HG03565 (cell line): ENCODE data around the gene LMOD3.

Experiments used
- ATAC-seq: cut with Tn5 transposase; IDR thresholded peaks from one replicate; pipeline ENCODE4 v1.9.1; 2021; ENCODE audit warnings: mild to moderate bottlenecking, moderate library complexity; ENCODE audit not compliant: unreplicated experiment

The LMOD3 gene

DNA sequence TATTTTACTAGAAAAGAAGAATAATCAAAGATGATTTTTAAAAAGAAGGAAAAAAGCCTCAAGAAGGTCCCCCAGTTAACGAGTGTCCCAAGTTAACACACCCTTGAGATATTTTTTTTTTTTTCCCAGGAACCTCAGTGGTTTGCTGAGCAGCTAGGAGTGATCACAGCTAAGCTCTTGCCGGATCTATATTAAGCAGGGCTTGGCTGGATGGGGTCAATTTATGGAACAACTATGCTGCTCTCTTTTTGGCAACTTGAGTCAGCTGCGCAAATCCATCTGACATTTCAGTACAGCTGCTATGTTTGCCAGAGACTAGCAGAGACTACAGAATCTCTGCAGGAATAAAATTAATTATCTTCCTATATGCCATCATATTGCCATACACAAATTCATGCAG is at the start of gene LMOD3:
Gene LMOD3 (minus strand): TSS at position 193 of the 400 bp plus-strand sequence. CDS start 209 bp downstream, outside the sequence.
- ATAC-seq, result no peak

DNA sequence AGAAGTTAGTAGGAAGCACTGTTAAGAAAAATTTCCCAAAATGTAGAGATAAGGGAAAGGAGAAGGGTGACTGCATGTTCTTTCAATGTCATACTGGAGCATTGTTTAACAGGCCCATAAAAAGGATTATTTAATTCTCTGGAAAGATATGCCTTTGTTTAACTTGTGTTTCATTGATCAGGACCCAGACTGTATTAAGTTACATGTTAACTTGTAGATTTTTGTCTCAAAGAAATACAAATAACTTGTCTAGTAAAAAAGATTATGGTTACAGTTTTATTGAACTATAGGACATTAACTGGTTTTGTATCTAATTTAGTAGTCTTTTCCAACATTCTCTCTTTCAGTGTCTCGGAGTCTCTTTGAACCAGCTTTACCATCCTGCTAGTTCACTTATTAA is 49.7 kb upstream of the LMOD3 start:
- no peak for ATAC-seq

GRCh38 chr3:69166446-69166845 is 44.1 kb upstream of the LMOD3 start:
- no peak for ATAC-seq

DNA sequence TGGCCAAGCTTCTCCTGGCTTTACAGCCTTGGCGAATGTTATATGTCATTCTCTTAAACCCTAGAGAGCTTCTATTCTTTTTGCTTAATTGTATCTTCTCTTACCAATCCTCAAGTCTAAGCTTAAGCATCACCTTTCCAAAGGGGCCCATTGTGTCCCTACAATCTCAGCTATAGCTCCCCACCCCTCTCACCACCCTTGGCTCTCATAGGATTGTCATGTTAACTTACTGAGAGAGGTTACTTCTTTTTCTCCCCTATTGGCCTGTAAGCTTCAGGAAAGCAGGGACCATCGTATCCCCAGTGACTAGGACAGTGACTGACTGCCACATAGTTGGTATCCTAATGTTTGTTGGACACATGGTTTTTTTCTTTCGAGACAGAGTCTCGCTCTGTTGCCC is 43.3 kb upstream of the LMOD3 start:
- no peak for ATAC-seq

DNA sequence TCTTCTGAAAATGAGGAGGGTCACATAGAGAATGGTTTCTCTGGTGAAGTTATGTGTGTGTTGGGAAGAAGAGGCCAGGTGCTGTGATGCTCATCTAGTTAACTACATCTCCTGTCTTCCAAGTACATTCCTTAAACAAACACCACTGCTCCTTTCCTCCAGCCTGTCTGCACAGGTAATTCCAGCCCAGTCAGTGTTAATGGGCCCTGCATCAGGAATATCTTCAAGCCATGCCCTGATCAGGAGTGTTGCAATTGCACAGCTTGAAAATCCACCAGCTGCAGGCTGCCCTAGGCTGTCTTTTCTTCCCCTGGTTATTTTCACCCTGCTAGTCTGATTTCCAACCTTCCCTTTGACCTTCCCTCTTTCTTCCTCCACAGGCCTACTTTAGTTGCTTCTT is 41.9 kb upstream of the LMOD3 start:
- no peak for ATAC-seq

DNA sequence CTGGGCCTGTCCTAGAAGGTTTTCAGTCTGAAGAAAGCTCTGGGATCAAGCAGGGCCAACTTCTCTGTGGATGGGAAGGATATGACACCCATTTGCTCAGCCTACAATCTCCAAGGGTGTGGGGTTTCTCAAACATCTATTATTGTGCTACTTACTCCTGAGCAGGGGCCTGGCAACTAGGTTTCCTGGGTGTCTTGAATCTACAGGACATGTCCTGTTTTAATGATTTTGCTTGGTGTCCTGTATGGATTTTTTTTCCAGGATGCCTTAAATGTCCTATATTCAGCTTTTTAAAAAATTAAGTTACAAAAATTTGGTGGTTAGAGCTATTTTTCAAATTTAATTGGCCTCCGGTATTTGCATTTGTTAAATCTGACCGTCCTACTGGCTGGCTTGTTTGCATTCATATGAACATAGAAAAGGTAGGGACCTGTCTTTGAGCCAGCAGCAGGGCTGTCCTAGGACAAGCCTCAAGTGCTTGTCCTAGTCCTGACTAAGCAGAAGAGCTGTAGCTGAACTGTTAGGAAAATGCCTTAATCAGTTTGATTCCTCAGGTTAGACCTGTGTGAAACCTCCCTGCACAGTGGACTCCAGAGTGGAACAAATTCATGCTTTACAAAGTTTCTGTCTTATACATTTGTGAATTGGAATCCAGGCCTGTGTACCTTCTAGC is 40.0 kb upstream of the LMOD3 start:
- no peak for ATAC-seq

GRCh38 chr3:69161587-69162307 is 39.4 kb upstream of the LMOD3 start:
- peak; percentile 59 for ATAC-seq

GRCh38 chr3:69160525-69160924 is 38.1 kb upstream of the LMOD3 start:
- ATAC-seq, result no peak

DNA sequence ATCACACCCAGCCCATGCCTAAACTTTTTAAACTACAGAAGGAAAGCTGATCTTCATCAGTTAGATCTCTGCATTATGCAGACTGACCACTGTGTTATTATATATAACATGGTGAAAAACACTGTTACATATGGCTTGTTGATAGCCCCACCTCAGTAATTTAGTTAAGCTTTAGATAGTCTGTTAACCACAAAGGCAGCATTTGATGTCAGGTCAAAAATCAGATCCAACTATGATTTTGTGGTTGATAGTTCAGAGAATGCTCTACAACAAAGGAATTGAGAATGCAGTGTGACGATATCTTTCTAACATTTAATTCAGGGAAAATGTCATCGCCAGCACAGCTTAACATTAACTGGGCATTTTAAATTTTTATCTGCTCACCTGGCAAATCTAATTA is 37.7 kb upstream of the LMOD3 start:
- ATAC-seq, result no peak

DNA sequence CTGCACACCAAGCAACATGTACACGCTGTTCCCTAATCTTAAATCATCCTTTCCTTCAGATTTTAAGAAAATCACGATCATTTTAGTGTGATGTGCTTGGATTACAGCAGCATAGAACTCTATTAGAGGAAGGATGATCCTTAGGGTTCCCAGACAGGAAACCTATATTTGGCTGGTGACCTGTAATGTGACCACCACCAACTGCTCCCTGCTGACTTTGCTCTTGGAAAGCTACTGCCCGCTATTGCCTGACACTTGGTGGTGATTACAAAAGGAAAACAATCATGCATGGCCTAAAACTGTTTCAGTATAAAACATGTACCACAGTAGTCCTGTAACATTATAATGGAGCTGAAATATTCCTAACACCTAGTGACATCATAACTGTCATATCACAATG is 27.2 kb upstream of the LMOD3 start:
- no peak for ATAC-seq

DNA sequence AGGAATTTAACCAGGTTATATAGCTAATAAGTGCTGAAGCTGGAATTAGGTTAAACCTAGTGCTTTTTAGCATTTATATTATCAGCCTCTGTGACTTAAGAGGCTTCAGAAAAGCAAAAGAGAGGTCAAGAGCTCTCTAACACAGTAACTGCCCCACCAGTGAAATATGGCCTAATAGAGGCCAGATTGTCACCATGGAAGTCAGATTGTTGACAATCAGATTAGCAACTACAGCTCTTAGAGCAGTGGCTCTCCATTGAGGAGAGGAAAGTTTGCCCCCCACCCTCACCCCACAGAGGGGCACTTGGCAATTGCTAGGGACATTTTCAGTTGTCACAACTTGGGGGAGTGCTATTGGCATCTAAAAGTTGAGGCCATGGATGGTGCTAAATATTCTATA is 23.3 kb upstream of the LMOD3 start:
- ATAC-seq, result no peak

DNA sequence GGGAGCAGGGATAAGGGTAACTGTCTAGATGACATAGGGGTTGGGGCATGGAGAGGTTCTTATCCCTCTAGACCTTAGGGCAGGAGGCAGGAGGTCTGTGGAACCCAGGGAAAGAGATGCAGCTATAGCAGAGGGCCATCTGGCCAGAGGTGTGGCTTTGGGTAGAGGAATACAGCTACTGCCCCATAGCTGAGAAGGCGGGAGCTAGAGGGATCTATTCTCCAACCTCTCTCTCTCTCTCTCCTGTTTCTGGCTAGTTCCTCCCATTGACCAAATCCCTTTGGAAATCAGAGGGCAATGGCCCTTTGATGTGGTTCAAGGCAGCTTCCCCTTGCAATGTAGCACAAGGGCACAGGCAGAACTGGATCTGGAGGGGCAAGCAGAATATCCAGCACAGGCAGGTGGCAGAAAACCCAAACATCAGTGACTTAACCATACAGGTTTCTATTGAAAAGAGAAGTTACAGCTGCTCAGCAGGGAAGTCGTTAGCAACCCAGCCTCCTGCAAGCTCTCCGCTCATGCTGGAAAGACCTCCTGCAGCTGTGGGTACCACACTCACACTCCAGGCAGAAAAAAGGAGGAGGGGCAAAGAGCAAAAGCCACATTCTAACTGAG is 22.3 kb upstream of the LMOD3 start:
- no peak for ATAC-seq

DNA sequence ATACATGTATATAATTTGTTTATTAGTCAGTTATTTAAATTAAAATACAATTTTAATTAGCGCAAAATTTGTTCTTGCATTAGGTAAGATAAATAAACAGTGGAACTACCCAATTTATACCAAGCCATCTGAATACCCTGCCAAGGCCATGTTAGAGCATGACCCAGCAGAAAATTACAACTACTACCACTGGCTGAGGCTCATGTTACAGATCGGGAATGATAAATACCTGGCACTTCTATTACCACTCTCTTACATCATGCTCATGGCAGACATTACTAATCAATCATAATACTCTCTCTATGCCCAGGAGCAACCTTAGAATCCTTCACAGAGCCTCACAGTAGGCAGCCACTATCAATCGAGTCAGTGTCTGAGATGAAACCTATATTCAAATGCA is 21.2 kb upstream of the LMOD3 start:
- no peak for ATAC-seq

DNA sequence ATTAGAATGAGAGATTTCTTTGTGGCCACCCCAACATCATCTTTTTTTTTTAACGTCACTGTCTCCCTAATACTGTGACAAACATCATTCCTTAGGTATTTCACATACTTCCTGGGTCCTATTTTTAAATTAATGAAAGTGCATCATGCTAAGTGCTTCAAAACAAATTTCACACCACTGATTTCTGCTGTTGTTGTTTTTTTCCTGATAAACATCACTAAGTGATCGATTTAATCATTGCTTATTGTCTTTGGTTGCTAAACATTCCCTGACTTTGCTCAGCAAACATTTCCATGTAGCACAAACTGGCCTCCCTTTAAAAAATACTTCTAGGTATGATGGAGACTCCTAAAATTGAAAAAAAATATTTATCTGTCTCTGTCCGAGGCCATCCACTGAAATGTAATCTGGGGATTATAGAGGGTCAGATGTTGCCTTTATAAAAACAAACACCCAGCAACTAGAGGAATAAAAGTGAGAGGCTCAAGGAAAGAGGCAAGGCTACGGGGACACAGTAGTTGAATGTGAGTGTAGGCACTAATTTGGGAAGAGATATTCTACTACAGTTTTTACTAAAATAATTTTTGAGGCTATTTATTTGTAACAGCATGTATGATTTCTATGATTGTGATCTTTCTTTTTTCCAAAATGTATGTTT is 20.5 kb upstream of the LMOD3 start:
- no peak for ATAC-seq

DNA sequence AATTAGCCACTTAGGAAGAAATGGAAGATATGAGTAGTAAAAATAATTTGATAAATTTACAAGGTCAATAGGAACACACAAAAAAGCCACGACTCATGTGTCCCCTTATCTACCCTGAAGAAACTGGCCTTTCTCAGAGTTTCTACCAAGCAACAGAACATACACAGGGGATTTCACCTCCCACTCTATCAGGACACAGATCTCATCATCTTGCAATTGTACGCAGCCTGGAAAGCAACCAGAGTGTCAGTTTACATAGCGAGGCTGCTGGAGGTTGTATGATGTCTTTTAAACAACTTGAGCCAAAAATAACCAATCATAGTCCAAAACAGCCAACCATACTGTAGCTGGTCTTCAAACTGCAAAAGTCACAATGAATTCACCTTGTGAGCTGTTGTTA is 19.7 kb upstream of the LMOD3 start:
- ATAC-seq, result no peak

DNA sequence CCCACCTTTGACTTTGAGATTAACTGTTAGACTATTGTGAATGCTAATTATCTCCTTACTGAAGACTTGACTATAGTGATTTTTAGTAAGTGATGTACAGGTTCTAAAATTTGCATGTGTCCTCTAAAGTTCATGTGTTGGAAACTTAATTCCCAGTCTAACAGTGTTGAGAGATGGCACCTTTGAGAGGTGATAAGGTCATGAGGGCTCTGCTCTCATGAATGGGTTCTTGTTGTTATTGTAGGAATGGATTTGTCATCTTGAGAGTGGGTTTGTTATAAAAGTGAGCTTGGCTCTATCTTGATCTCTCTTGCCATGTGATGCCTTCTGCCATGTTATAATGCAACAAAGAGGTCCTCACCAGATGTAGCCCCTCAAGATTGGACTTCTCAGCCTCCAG is 18.9 kb upstream of the LMOD3 start:
- no peak for ATAC-seq

DNA sequence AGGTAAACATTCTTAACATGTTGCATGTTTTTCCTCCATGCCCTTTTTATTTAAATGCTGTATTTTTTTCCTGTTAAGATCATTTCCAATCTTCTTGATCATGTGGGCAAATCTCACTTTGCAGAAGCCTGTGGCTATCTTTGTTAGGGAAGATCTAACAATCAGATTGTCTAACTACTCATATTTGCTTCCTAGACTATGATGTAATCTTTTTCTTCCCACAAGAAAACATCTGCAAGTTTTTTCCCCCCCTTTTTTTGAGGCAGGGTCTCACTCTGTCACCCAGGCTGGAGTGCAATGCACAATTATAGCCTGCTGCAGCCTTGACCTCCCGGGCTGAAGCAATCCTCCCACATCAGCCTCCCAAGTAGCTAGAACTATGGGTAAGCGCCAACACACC is 15.0 kb upstream of the LMOD3 start:
- no peak for ATAC-seq

DNA sequence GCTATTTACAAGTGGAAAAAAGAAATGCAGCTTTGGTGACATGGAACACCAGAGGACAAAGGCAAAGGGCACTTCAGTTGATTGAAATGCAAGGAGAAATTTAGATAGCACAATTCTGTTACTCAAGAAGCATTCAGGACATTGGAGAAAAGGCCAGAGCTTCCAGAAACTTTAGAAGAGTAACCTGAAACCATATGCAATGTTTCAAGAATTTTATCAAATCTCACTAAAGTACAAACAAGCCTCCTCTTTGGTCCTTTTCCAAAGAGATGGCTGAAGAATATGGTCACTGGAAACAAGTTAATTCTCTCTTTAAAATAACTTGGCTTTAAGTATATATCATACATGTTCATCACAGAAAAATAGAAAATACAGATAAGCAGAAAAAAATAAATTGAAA is 14.6 kb upstream of the LMOD3 start:
- ATAC-seq, result no peak

DNA sequence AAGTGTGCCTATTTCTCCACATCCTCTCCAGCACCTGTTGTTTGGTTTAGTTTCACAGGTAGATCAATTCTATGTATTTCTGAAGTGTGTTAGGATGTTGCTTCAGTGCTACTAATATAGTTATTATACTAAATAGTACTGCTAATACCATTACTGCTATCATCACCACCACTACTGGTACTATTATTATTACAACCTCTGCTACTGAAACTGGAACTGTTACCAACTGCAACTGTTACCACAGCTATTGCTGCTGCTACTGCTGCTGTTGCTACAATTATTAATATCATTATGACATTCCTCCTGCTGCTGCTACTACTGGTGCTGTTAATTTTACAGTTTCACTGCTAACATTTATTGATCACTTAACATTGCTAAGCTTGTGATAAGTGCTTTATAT is 8.3 kb upstream of the LMOD3 start:
- peak; percentile 97 for ATAC-seq

DNA sequence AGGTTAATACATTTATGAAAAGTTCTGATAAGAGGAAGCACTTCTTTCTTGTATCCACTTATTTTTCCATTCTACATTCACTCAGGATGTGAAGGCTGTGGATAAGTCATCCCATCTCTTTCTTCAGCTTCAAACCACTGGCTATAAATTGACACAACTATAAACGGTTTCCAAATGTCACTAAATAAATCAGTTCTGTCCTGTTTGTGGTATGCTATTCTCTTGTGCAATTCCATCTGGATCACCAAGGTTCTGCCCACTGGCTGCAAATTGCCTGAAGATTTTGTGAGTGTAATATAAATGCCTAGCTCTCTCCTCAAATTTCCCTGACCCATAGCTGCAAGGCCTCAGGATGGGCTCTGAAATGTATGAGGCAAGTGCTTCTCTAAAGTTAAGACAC is 7.1 kb upstream of the LMOD3 start:
- no peak for ATAC-seq

- no peak for ATAC-seq
These were observed 6.1 kb upstream of the LMOD3 start for GRCh38 chr3:69128509-69128908.

- no peak for ATAC-seq
These were observed 4.6 kb upstream of the LMOD3 start for GRCh38 chr3:69126999-69127398.
